Measurements from ENCODE around the gene GAR1. TPM values are rescaled to one million over a fixed set of nuclear protein-coding genes. Genes with fewer than 3 reads are reported as not detected.

GAR1 gene
- total RNA-seq, 4 donors from 2014 or later: 2.1 to 4.9 (median 4.2) TPM; not detected in 1

DNA sequence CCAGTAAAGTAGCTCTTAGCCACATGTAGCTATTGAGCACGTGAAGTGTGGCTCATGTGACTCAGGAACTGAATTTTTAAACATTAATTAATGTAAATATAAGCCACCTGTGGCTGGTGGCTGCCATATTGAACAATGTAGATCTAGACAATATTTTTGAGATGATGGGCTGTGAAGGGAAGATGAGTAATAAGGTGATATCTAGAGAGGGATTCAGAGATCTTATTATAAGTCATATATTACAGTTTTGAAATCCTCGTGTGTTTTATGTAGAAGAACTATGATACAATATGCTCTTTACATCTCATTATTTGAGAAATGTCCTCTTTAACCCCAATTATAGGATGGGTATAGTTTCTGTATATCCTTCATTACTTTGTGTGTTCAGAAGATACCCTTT is 5.6 kb downstream of the GAR1 start:
- Histone ChIP-seq H3K4me1 (peaks cover 0 to 13% (median 5%) of the 10 kb centered on the region in 4 donors), H3K4me3 (no peak overlapping the region), H3K27ac (no peak overlapping the region), H3K9me3 (no peaks in the 10 kb centered on the region), H3K36me3 (peaks cover 0 to 54% (median 0%) of the 10 kb centered on the region in 3 donors), H3K27me3 (no peaks in the 10 kb centered on the region)
- no peak for DNase-seq
- no peak for TF ChIP-seq CTCF (IDR thresholded peaks at IDR 0.05)

GRCh38 chr4:109826719-109827118 is 11.2 kb downstream of the GAR1 start:
- peaks cover 0 to 32% (median 0%) of the 10 kb centered on the region in 3 donors for H3K36me3 ChIP-seq
- TF ChIP-seq CTCF (IDR thresholded peaks at IDR 0.05) (peak; percentile 8 to 55 (median 52)), POLR2A (IDR thresholded peaks at IDR 0.05) (no peak)
- H3K9me3 ChIP-seq: no peaks in the 10 kb centered on the region
- no peak overlapping the region for H3K27ac ChIP-seq
- no peaks in the 10 kb centered on the region for H3K4me1 ChIP-seq
- no peaks in the 10 kb centered on the region for H3K27me3 ChIP-seq
- DNase-seq: no peak
- H3K4me3 ChIP-seq: no peak overlapping the region

GRCh38 chr4:109827672-109828071 is 12.1 kb downstream of the GAR1 start, which contains the start of gene RRH:
Gene RRH, plus strand, starts transcription at chr4:109827972. Its CDS starts 56 bp downstream, at chr4:109828028.
- H3K36me3 ChIP-seq: peaks cover 0 to 25% (median 0%) of the 10 kb centered on the region in 3 donors
- H3K9me3 ChIP-seq: no peaks in the 10 kb centered on the region
- no peaks in the 10 kb centered on the region for H3K27me3 ChIP-seq
- DNase-seq: no peak
- no peak within 1 kb of the TSS for H3K4me3 ChIP-seq
- TF ChIP-seq CTCF (IDR thresholded peaks at IDR 0.05): no peak
- TF ChIP-seq POLR2A (IDR thresholded peaks at IDR 0.05): no peak
- no peak within 1 kb of the TSS for H3K27ac ChIP-seq
- H3K4me1 ChIP-seq: no peaks in the 10 kb centered on the region

DNA sequence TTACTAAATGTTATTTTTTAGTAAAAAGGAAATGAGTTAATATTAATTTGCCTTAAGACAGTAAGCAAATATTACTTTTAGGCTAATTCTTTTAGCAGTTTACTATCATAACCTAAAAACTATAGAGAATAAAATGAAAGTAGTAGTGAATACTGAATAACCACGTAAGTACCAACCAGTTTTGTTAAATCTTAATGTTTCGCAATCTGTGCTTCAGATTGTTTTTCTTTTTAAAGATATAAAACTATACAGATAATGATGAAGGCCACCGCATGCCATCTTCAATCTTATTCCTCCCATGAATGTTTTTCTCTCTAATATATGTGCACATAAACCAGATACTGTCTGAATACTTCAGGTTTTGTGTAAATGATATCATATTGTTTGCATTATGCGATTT is 18.2 kb downstream of the GAR1 start:
- Histone ChIP-seq H3K4me3 (no peak overlapping the region), H3K27me3 (no peaks in the 10 kb centered on the region), H3K9me3 (no peaks in the 10 kb centered on the region), H3K4me1 (no peaks in the 10 kb centered on the region), H3K27ac (no peak overlapping the region), H3K36me3 (no peaks in the 10 kb centered on the region)
- TF ChIP-seq CTCF (IDR thresholded peaks at IDR 0.05) (no peak), POLR2A (IDR thresholded peaks at IDR 0.05) (no peak)
- DNase-seq: no peak

GRCh38 chr4:109836985-109837384 is 21.4 kb downstream of the GAR1 start:
- H3K27ac ChIP-seq: no peak overlapping the region
- no peaks in the 10 kb centered on the region for H3K9me3 ChIP-seq
- H3K27me3 ChIP-seq: no peaks in the 10 kb centered on the region
- H3K4me1 ChIP-seq: no peaks in the 10 kb centered on the region
- H3K4me3 ChIP-seq: no peak overlapping the region
- H3K36me3 ChIP-seq: no peaks in the 10 kb centered on the region
- TF ChIP-seq POLR2A (IDR thresholded peaks at IDR 0.05) (no peak), CTCF (IDR thresholded peaks at IDR 0.05) (no peak)
- DNase-seq: no peak

All from Peyer's patch (tissue), 4 donors.